GM18868 (cell line): ENCODE data around the gene DCXR.

ENCODE experiments used
- ATAC-seq: cut with Tn5 transposase; IDR thresholded peaks from one replicate; pipeline ENCODE4 v1.9.1; 2021; ENCODE audit warnings: mild to moderate bottlenecking, moderate library complexity; ENCODE audit not compliant: unreplicated experiment

Gene DCXR

DNA sequence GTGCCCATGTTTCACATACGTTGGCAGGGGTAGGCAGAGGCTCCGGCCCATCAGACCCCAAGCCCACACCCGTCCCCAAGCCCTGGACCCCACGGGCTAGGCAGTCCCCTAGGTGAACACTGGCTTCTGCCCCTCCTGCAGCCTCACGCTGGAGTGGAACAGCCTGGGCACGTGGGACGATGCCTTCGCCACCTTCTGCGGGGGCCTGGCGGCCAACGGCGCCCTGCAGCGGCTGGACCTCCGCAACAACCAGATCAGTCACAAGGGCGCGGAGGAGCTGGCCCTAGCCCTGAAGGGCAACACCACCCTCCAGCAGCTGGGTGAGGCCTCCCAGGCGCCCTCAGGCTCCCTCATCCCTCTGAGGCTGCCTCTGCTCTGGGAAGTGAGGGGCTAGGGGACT is 12.6 kb downstream of the DCXR start:
- ATAC-seq = no peak

DNA sequence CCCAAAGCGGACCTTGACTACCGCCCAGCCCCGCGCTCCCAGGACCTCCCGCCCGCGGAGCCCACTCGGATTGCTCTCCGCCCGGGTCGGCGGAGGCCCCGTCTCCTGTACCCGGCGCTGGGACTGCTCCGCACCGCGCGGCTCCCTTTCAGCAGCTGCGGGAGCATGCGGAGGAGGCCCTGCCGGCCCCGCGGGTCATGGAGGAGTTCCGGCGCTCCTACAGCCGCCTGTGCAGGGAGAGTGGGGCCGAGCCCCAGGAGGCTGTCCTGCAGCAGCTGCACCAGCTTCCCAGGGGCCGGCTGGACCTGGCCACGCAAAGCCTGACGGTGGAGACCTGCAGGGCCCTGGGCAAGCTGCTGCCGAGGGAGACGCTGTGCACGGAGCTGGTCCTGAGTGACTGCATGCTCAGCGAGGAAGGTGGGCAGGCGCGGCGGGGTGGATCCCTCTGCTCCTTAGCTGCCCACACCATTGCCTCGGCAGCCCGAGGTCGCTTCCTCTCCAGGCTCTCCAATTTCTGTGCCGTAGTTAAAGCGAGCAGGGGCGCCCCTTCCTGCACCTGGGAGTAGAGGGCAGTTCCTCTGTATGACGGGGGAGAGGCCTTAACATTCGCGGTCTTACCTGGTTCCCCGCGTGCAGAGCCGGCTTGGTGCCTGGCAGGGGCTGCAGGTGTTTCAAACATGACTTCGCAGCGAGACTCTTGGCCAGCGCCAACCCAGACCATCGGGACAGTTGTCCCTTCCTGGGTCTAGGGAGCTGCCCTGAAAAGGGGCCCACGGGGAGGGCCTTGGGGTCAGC is 13.9 kb downstream of the DCXR start:
- no peak for ATAC-seq

DNA sequence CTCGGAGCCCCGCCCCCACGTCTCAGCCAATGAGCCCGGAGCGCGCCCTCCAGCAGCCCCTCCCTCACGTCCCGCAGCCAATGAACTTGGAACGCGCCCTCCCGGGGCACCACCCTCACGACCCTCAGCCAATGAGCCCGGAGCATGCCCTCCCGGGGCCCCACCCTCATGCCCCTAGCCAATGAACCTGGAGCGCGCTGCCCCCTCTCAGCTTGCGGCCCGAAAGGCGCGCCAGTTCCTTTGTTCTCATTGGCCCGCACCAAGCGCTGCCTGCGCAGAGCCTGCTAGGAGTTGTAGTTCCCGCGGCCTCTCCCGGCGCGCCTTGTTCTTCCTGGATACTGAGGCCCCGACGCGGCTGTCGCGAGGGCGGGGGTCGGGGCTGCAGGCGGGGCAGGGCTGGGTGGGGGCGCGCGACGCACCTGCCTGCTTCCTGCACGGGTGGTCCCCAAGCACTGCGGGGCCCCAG is 14.5 kb downstream of the DCXR start, which contains the start of gene LRRC45:
Gene LRRC45 (plus strand): TSS at position 325 of the 466 bp plus-strand sequence. CDS start 339 bp downstream, outside the sequence.
- peak; percentile 88 for ATAC-seq

DNA sequence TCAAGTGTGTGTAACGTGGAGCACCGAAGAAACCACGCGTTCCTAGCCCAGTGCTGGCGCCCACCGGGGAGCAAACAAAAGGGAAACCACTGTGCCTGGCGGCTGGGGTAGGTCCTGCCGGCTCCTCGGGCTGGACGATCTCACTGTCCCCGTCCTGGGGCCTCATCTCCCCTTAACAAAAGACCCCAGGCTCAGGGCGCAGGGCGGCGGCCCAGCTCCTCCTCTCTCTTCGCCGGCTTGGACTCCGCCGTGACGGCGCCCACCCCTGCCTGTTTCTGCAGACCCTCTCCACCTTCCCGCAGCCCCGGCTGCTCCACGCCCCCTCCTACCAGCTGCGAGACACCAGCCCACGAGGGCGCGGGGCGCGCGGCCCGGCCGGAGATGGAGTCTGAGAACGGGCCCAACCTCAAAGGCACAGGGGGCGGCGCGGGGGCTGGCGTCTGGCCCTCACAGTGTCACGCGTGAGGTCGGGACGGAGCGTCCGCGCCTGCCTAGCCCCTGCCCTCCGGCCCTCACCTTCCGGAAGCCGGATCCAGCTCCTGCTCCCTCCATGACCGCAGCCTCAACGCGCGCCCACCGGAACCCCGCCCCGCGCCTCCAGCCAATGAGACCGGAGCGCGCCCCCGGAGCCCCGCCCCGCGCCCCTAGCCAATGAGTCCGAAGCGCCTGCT is 15.1 kb downstream of the DCXR start, which contains the start of gene CENPX:
Gene CENPX (minus strand): TSS at position 569 of the 671 bp plus-strand sequence. CDS start 17 bp downstream, at position 552.
- no peak for ATAC-seq

DNA sequence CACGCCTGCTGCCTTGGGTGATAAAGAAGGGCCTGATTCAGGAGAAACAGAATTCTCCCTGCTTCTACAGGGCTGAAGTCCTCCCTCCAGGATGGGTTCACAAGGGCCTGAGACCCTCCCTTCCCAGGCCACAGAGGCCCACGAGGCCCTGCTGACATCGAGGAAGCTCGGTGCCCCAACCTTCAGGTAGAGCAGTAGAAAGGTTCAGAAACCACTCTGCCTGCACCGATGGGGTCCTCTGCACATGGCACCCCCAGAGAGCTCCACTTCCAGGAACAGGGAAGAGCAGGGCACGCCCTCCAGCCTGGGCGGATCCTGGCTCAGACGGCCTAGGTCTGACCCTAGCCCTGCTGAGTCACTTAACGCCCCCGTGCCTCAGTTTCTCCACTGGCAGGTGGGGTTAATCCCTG is 15.6 kb downstream of the DCXR start:
- no peak for ATAC-seq

DNA sequence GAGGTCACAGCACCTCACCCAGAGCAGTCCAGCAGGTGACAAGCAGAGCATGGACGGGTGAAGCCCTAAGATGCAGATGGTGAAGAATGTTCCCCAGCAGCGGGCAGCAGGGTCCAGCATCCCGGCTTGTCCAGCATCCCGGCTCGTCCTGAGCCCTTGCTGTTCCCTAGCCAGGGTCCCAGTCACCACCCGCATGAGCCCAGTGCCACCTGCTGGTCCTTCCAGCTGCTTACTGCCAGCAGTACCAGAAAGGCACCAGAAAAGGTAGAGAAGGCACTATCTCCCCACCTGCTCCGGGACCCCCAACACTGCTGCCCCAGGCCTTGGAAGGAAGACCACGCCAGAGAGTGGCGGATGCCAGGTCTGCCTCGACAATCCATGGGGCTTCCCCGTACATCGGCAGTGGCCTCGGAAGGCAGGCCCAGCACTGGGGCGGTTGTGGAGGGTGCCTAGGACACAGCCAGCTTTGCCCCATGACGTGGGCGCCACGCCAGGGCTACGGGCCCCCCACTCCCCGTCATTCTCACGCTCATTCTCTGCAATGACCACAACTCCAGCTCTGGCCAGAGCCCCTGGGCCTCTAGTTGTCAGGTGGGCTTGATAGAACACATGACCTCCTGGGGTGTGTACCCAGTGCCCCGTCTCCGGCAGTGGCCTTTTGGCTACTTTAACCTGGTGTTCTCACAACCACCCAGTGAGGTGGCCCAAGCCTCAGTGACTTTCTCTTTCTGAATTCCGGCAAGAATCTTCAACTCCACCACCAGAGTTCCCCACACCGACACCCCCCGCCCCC is 16.2 kb downstream of the DCXR start:
- ATAC-seq = no peak

DNA sequence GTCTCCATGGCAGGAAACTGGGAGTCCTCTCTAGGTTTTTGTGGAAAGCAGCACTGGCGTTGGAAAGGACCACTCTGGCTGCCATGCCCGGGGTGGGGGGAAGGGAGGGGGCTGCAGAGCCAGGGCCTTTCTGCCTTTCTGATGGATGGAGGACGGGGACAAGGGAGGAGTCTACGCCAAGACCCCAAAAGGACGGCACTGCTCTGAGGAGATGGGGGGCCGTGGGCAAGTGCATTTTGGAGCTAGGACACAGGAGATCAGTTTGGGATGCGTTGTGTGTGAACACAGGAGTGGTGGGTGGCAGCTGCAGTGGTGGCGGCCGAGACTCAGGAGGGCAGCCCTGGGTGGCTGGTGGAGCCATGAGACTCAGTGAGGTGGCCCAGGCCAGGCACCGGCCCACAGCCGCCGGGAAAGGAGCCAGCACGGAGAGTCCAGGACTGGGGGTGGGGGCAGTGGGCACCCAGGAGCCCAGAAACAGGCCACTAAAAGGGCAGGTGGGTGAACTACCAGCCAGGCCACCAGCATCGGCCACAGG is 16.9 kb downstream of the DCXR start:
- no peak for ATAC-seq

DNA sequence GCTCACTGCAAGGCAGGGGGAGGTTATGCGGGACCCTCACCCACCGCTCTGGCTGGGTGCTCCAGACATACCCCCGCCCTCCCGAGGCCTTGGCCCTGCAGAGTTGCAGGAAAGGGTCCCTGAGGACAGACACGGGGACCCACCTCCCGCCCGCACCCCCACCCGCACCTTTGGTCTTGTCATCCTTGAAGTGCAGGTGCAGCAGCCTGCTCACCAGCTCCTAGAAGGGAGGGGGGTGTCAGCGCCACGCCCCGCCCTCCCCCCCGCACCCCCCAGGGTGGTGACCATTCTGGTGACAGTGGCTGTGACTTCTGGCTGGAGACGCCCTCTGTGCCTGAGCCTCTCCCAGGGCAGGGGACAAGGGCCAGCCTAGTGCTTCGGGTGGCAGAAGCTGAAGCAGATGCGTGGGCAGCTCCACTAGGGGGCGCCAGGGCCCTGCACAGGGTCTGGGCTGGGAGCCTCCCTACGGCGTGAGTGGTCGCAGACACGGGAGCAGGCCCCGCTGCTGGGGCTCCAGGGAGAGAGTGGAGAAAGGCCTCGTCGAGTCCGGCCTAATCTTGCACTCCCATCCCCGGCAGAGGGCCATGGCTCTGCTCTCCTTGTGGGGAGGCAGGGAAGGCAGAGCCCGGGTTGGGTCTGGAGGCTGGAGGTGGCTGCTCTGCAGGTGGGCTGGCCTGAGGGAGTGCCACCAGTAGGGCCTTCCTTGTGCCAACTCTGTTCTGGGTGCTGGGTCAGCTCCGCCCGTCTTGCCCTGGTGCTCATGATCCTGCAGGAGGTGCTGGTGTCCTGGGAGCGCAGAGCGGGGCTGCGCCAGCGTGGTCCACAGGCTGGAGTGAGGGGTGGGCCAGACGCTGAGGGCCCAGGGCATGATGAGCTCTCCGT is 17.6 kb downstream of the DCXR start:
- no peak for ATAC-seq

DNA sequence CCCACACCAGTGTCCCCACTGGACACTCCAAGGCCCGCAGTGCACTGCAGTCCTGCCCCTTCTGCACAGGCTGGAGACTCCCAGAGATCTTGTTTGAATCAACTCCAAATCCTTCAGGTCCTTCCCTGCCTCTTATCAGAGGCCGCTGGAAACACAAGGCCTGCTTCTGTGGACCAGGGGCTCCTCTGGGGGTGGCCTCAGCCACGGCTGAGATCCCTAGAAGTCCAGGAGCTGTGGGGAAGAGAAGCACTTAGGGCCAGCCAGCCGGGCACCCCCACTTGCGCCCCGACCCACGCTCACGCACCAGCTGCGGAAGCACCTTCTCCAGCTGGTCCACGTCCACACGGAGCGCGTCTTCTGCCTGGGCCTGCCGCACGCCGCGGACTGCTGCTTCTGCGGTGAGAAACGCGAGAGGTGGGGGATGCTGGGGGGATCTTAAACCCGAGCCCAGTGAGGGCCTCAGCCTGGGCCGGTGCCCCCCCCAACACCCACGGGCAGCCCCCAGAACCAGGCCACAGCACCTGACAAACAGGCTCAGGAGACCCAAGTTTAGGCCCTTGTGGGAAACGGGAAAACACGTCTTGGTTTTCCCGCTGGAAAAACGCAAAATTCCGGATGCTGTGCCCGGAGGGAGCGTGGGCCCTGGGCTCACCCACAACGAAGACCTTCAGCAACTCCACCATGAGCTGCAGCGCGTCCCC is 18.4 kb downstream of the DCXR start:
- ATAC-seq = no peak

DNA sequence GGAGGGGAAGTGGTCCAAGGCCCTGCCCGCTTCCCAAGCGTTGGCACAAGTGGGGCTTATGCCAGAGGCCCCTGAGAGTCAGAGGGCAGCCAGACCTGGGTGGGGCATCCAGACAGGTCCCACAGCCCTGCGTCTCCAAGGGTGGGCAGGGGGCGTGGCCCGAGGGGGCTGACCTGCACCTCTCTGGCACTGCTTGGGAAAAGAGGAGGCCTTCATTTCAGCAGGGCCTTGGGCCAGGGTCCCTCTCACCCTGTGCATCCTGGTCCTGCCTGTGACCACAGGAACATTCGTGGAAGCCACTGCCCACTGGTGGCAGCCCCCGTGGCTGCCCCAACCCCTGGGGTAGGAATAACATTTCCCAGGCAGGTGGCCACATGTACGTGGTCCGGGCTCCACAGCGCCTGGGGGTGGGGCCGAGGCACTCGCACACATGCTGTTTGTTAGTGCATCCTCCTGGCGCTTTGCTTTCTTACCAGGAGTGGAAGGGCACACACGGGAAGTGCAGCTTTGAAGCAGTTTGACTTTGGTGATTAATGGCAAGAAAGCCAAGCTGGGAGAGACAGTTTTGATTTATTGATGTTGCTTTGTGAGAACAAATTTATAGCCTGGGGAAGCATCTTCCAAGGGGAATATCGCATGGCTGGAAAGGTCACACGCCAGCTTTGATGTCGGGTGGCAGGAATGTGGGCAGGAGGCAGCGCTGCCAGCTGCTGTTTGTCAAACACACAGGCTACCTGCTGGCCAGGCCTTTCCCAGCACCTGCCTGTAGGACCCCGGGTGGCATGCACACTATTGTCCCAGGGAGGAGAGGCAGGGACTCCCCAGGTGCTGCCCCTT is 19.1 kb downstream of the DCXR start:
- no peak for ATAC-seq

DNA sequence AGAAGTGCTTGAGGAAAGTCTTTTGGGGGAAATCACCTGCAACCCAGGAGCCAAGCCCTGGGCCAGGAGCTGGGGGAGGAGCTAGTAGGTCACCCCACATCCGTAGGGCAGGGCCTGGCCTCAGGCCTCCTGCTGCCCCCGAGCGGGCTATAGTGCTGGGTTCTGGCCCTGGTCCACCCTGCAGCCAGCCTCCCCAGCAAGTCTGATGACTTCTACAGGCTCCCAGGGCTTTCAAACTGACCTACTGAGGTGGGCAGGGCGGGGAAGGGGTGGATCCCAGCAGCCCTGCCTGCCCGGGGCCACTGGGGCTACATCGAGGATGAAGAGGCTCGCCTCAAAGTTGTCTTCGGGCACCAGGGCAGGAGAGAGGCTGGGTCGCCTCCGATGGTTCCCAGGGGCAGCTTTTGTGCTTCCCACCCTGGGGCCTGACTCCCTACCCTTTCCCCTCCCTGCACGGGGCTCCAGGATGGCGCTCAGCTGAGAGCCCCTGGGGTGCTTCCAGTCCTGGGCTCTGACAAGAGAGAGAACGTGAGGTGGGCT is 19.8 kb downstream of the DCXR start:
- ATAC-seq = no peak

DNA sequence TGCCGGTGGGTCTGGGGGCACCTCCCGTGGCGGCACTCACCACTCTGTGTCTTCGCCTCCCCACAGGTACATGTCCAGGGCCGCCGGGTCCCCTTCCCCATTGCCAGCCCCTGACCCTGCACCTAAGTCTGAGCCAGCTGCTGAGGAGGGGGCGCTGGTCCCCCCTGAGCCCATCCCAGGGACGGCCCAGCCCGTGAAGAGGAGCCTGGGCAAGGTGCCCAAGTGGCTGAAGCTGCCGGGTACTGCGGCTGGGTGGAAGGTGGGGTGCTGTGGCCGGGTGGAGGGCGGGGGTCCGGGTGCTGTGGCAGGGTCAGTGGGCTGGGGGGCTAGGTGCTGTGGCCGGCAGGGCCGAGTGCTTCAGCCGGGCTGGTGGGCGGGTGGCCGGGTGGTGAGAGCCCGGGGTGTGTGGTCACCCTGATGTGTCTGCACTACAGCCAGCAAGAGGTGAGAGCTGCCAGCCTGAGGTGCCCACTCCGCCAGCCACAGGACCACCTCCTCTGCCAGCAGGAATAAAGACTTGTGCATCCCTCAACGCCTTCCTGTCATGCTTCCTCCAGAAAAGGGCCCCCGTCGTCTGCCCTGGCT is 20.5 kb downstream of the DCXR start:
- no peak for ATAC-seq

DNA sequence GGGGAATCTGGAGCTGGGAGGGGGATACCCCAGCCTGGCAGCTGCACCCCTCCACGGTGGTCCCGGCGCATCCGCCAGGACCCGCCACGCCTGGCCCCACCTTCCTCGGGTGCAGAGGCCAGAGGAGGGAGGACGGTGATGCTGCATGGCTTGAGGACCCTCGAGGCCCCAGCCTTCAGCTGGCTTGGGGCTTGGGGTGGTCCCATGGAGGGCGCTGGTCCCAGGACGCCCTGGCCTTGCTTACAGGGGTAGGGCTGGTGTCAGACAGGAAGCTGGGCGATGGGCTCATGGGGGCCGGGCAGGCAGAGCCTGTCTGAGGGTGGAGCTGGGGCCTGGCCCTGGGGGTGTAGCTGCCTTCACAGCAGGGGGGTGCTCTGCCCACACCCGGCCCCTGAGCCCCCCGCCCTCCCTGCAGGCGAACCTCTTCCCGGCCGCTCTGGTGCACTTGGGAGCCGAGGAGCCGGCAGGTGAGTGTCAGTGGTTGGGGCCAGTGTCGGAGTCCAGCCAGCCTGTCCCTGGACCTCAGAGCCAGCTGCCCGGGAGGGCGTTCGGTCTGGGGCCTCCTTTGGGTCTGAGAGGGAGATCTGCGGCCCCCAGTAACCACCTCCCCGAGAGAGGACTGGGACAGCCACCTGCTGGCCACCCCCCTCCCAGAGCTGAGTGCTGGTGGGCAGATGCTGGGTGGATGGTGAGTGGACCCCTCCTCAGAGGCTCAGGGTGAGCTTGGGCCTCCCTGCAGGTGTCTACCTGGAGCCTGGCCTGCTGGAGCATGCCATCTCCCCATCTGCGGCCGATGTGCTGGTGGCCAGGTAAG is 21.2 kb downstream of the DCXR start:
- no peak for ATAC-seq

DNA sequence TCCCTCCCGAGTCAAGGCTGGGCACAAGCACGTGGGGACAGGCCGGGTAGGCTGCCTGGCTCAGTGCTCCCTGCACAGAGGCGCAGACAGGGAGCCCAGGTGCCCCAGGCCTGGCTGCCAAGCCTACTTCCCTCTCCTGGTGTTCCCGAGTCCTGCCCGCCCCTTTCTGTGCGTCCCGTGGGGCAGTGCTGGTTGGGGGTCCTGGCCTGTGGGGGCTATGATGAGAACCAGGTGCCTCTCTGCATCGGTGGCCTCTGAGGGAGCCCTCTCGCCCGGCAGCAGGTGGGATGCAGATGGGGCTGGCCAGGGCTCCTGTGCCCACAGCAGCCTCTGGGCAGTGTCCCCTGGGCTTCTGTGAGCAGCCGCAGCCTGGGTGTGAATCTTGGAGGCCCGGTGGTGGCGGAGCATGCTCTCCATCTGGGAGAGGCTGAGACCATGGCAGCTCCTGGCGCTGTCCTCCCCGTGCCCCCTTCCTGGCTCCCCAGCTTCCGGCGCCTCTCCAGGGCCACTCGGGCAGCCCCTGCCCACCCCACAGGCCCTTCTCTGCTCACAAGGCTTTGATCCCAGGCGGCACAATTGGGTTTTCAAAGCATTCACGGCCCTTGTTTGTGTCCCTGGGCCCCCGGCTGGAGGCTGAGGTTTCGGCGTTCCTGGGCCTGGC is 22.1 kb downstream of the DCXR start:
- no peak for ATAC-seq

DNA sequence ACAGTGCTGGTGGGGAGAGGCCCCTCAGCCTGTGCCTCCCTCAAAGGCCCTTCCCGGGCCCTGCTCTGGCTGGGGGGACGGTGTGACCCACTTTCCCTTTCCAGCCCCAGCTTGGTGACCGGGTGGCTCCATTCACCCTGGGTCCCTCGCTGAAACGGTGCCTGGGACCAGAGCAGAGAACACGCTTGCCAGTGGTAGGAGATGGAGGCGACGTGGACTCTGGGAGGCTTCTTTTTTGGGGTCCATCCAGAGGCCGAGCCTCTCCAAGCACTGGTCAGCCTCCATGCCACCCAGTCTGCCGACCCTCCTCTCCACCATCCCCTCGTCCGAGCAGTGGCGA is 22.6 kb downstream of the DCXR start:
- ATAC-seq = no peak

DNA sequence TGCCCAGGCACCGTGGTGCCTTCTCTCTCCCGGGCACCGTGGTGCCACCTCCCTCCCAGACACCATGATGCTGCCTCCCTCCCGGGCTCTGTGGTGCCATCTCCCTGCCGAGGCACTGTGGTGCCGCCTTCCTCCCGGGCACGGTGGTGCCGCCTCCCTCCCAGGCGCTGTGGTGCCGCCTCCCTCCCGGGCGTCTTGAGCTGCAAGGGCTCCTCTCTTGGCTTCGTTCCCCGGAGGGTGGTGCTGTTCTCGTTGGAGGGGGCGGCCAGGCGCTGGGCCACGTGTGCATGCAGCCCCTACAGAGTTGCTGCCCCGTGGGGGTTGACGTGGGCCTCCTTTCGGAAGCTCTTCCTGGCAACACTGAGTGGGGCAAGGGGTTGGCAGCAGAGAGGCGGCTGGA is 23.1 kb downstream of the DCXR start:
- no peak for ATAC-seq
